MM.1S (cell line): Measurements from ENCODE around the gene ARF3.

Source experiments
- DNase-seq: peaks from one replicate; pipeline ENCODE4 v3.0.0-alpha.2; 2015
- H2AFZ ChIP-seq: fragments of 300-600 bp; sonication (generic); 2 replicates; pipeline ENCODE4 v1.6.0; 2016; ENCODE audit warnings: antibody characterized with exemption, low read length
- H3F3A ChIP-seq: fragments of 300-600 bp; sonication (generic); 2 replicates; pipeline ENCODE4 v1.6.1; 2016; ENCODE audit warnings: mild to moderate bottlenecking, antibody characterized with exemption, low read length, moderate library complexity, mixed read lengths; ENCODE audit not compliant: insufficient read depth
- H3K27ac ChIP-seq: fragments of 300-600 bp; sonication (generic); 2 replicates; pipeline ENCODE4 v1.5.1; 2016; ENCODE audit warnings: mild to moderate bottlenecking, low read length
- H3K27me3 ChIP-seq: fragments of 300-600 bp; sonication (generic); replicated peaks from 2 replicates; pipeline ENCODE4 v1.6.0; 2016; ENCODE audit warnings: low read length; ENCODE audit not compliant: insufficient read depth
- H3K36me3 ChIP-seq: fragments of 300-600 bp; sonication (generic); replicated peaks from 2 replicates; pipeline ENCODE4 v1.6.1; 2016; ENCODE audit warnings: mild to moderate bottlenecking, low read length, mixed read lengths; ENCODE audit not compliant: insufficient read depth
- H3K4me1 ChIP-seq: fragments of 300-600 bp; sonication (generic); 2 replicates; pipeline ENCODE4 v1.6.1; 2016; ENCODE audit warnings: low read length, mixed read lengths
- H3K4me2 ChIP-seq: fragments of 300-600 bp; sonication (generic); 2 replicates; pipeline ENCODE4 v1.6.0; 2016; ENCODE audit warnings: low read depth, low read length
- H3K4me3 ChIP-seq: fragments of 300-600 bp; sonication (generic); 2 replicates; pipeline ENCODE4 v1.5.1; 2016; ENCODE audit warnings: low read length, mixed read lengths
- H3K79me2 ChIP-seq: fragments of 300-600 bp; sonication (generic); 2 replicates; pipeline ENCODE4 v1.6.1; 2016; ENCODE audit warnings: mixed run types, low read length, mixed read lengths
- H3K9ac ChIP-seq: fragments of 300-600 bp; sonication (generic); 2 replicates; pipeline ENCODE4 v1.6.1; 2016; ENCODE audit warnings: low read length, mixed read lengths
- H3K9me2 ChIP-seq: fragments of 300-600 bp; sonication (generic); replicated peaks from 2 replicates; pipeline ENCODE4 v1.6.1; 2016; ENCODE audit warnings: mild to moderate bottlenecking, low read length, mixed read lengths; ENCODE audit not compliant: insufficient read depth
- H3K9me3 ChIP-seq: fragments of 300-600 bp; sonication (generic); replicated peaks from 2 replicates; pipeline ENCODE4 v1.6.1; 2016; ENCODE audit warnings: mild to moderate bottlenecking, low read length, mixed read lengths; ENCODE audit not compliant: insufficient read depth
- H4K20me1 ChIP-seq: fragments of 300-600 bp; sonication (generic); 2 replicates; pipeline ENCODE4 v1.6.1; 2016; ENCODE audit warnings: mild to moderate bottlenecking, low read length, moderate library complexity, mixed read lengths; ENCODE audit not compliant: insufficient read depth
- EZH2 ChIP-seq: fragments of 300-600 bp; sonication (generic); optimal IDR thresholded peaks from 2 replicates; pipeline ENCODE3; 2017; ENCODE audit warnings: low read depth, mild to moderate bottlenecking, antibody characterized with exemption, low read length, mixed read lengths
- EZH2phosphoT487 ChIP-seq: fragments of 300-600 bp; sonication (generic); IDR thresholded peaks from 2 replicates; pipeline ENCODE4 v1.6.1; 2018; ENCODE audit warnings: antibody characterized with exemption, low read length
- TF ChIP-seq, protein P1 (sequence below): fragments of 300-600 bp; sonication (generic); IDR thresholded peaks from 2 replicates; pipeline ENCODE4 v1.5.1; 2016; ENCODE audit warnings: antibody characterized with exemption, low read length, mixed read lengths

The ARF3 gene

DNA sequence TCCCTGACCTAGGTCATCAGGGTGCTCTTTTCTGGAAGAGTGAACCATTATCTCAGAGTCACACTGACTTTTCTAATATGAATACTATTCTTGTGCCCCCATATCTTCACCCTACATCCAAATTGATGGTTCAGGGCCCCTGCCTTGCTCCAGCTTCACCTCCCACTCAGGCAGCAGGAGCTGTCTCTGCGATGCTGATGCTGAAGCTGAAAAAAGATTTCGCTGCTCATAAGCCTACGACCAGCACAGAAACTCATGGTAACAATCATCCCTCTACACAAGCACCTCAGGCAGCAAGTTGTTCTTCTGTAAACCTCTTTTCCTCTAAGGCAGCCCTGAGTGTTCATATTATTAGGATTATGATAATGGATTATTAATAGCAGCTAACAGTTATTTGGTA lies 3.2 kb downstream of the ARF3 start:
- no peak for DNase-seq
- Histone ChIP-seq H3K79me2 (peaks cover 60% of the 10 kb centered on the region), H3K9me2 (no peaks in the 10 kb centered on the region), H3K36me3 (no peaks in the 10 kb centered on the region), H3K9ac (no peak overlapping the region), H3K4me2 (no peak overlapping the region), H3K4me1 (peaks cover 15% of the 10 kb centered on the region), H3K27ac (no peak overlapping the region), H3K4me3 (no peak overlapping the region), H3K27me3 (no peaks in the 10 kb centered on the region), H4K20me1 (no peaks in the 10 kb centered on the region), H3F3A (no peaks in the 10 kb centered on the region; the same call in 1 of the 2 replicates), H2AFZ (no peak overlapping the region), H3K9me3 (no peaks in the 10 kb centered on the region)
- no peak for TF ChIP-seq EZH2phosphoT487
- no peak for TF ChIP-seq EZH2
- TF ChIP-seq, protein P1, sequence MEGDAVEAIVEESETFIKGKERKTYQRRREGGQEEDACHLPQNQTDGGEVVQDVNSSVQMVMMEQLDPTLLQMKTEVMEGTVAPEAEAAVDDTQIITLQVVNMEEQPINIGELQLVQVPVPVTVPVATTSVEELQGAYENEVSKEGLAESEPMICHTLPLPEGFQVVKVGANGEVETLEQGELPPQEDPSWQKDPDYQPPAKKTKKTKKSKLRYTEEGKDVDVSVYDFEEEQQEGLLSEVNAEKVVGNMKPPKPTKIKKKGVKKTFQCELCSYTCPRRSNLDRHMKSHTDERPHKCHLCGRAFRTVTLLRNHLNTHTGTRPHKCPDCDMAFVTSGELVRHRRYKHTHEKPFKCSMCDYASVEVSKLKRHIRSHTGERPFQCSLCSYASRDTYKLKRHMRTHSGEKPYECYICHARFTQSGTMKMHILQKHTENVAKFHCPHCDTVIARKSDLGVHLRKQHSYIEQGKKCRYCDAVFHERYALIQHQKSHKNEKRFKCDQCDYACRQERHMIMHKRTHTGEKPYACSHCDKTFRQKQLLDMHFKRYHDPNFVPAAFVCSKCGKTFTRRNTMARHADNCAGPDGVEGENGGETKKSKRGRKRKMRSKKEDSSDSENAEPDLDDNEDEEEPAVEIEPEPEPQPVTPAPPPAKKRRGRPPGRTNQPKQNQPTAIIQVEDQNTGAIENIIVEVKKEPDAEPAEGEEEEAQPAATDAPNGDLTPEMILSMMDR = no peak

DNA sequence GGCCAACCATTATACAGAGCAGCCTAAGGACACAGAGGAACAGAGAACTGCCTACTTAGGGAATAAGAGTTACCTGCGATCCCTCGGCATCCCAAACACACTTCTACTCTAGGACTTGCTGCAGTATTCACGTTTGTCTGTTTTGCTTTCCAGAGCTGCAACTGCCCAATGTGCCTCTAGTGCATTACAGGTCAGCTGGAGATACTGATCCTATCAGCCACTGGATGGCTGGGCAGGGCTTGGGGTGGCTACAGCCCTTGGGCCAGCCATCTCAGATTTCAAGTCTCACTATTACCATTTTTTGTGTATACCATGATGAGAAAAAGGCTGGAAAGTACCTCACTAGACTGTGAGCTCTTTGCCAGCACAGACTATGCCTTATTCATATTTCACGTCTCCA lies 4.6 kb downstream of the ARF3 start:
- no peaks in the 10 kb centered on the region for H3K36me3 ChIP-seq

DNA sequence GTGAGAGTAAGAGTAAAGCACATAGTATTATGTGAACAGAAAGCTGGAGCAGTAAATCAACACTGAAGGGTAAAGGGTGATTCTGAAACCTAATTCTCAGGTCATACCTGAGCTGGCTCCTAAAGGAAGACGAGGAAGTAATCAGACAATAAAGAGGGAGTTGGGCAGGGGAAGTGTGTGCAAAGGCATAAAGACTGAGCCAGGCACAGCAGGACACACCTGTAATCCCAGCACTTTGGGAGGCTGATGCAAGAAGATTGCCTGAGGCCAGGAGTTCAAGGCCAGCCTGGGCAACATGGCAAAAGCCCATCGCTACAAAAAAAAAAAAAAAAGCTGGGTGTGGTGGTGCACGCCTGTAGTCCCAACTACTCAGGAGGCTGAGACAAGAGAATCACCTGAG lies 9.6 kb downstream of the ARF3 start:
- Histone ChIP-seq H2AFZ (no peak overlapping the region), H3K27me3 (no peaks in the 10 kb centered on the region), H3K9me3 (no peaks in the 10 kb centered on the region), H3K79me2 (peaks cover 36% of the 10 kb centered on the region), H3K4me2 (no peak overlapping the region), H3F3A (no peaks in the 10 kb centered on the region), H3K4me1 (no peaks in the 10 kb centered on the region), H3K9me2 (no peaks in the 10 kb centered on the region), H4K20me1 (no peaks in the 10 kb centered on the region), H3K9ac (no peak overlapping the region), H3K27ac (no peak overlapping the region), H3K4me3 (no peak overlapping the region), H3K36me3 (no peaks in the 10 kb centered on the region)
- TF ChIP-seq EZH2phosphoT487 = no peak
- TF ChIP-seq, protein P1 = no peak
- TF ChIP-seq EZH2 = no peak
- no peak for DNase-seq

More for the DNA sequence above, 4.6 kb downstream of the ARF3 start:
- H3K9me3 ChIP-seq = no peaks in the 10 kb centered on the region
- H4K20me1 ChIP-seq = no peaks in the 10 kb centered on the region
- H3K27ac ChIP-seq = no peak overlapping the region
- peaks cover 60% of the 10 kb centered on the region for H3K79me2 ChIP-seq
- DNase-seq = no peak
- H2AFZ ChIP-seq = no peak overlapping the region
- H3K4me1 ChIP-seq = peaks cover 10% of the 10 kb centered on the region
- TF ChIP-seq EZH2phosphoT487 (no peak), EZH2 (no peak)
- TF ChIP-seq, protein P1 = no peak
- no peaks in the 10 kb centered on the region for H3F3A ChIP-seq
- H3K9ac ChIP-seq = no peak overlapping the region
- no peak overlapping the region for H3K4me3 ChIP-seq
- H3K4me2 ChIP-seq = no peak overlapping the region
- H3K9me2 ChIP-seq = no peaks in the 10 kb centered on the region
- H3K27me3 ChIP-seq = no peaks in the 10 kb centered on the region
